ENCODE measurements around the gene CCL26. TPM values are rescaled to one million over a fixed set of nuclear protein-coding genes. Genes with fewer than 3 reads are reported as not detected.
"Not testable (repeated sequence)": the region's sequence is repeated elsewhere in the genome, so short reads cannot be mapped to it uniquely, and the experiment has no call there.

Gene CCL26
- total and polyA plus RNA-seq, 4 donors, result 1.9 to 2.0 TPM; not detected in 2

DNA sequence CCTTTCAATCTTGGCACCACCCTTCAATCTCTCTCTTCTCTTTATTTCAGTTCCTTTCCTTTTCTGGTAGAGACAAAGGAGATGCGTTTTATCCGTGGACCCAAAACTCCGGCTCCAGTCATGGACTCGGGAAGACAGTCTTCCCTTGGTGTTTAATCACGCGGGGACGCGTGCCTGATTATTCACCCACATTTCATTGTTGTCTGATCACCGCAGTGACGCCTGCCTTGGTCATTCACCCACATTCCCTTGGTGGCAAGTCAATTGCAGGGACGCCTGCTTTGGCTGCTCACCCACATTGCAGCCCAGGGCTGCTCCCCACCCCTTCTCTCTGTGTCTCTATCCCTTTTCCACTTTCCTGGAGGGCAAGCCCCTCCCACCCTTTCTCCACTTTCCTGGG, 7.5 kb upstream of the CCL26 start:
- H3K9me3 ChIP-seq (ENCODE audit: control insufficient read depth, low read length); H3K4me3 ChIP-seq (ENCODE audit: low read length in 2 of 2); H3K36me3 ChIP-seq (ENCODE audit: control insufficient read depth in 1 of 2, insufficient read depth in 2 of 2, low read length in 1 of 2); ATAC-seq (ENCODE audit: low FRiP score); H3K27me3 ChIP-seq (ENCODE audit: control insufficient read depth in 1 of 2, insufficient read depth in 2 of 2, low read length in 1 of 2); H3K27ac ChIP-seq (ENCODE audit: low read depth in 1 of 2, low read length in 2 of 2); intact Hi-C loops (cut with DNase I); H3K4me1 ChIP-seq (ENCODE audit: control insufficient read depth in 1 of 2, insufficient read depth in 2 of 2, low read length in 2 of 2); DNase-seq: not testable (repeated sequence)
- WGBS, 2 donors, result 74 to 75% methylated on average over 11 of the region's 11 CpGs

- H3K4me3 ChIP-seq (ENCODE audit: low read length in 2 of 2); H3K27me3 ChIP-seq (ENCODE audit: control insufficient read depth in 1 of 2, insufficient read depth in 2 of 2, low read length in 1 of 2); H3K9me3 ChIP-seq (ENCODE audit: control insufficient read depth, low read length); DNase-seq; H3K36me3 ChIP-seq (ENCODE audit: control insufficient read depth in 1 of 2, insufficient read depth in 2 of 2, low read length in 1 of 2); ATAC-seq (ENCODE audit: low FRiP score); H3K27ac ChIP-seq (ENCODE audit: low read depth in 1 of 2, low read length in 2 of 2); intact Hi-C loops (cut with DNase I); H3K4me1 ChIP-seq (ENCODE audit: control insufficient read depth in 1 of 2, insufficient read depth in 2 of 2, low read length in 2 of 2): not testable (repeated sequence)
- WGBS, 2 donors, result 50 to 56% methylated on average over 11 of the region's 11 CpGs
Observed at GRCh38 chr7:75779035-75779434, 7.0 kb upstream of the CCL26 start.

GRCh38 chr7:75776295-75776971, 4.4 kb upstream of the CCL26 start:
- Histone ChIP-seq H3K4me1 (ENCODE audit: control insufficient read depth in 1 of 2, insufficient read depth in 2 of 2, low read length in 2 of 2) (no peaks in the 10 kb centered on the region), H3K4me3 (ENCODE audit: low read length in 2 of 2) (no peak overlapping the region), H3K27me3 (ENCODE audit: control insufficient read depth in 1 of 2, insufficient read depth in 2 of 2, low read length in 1 of 2) (no peaks in the 10 kb centered on the region), H3K36me3 (ENCODE audit: control insufficient read depth in 1 of 2, insufficient read depth in 2 of 2, low read length in 1 of 2) (no peaks in the 10 kb centered on the region), H3K27ac (ENCODE audit: low read depth in 1 of 2, low read length in 2 of 2) (no peak overlapping the region), H3K9me3 (ENCODE audit: control insufficient read depth, low read length) (no peaks in the 10 kb centered on the region)
- no peak for ATAC-seq (ENCODE audit: low FRiP score)
- intact Hi-C loops (cut with DNase I), result no loop called here
- DNase-seq, result no peak
- WGBS, 2 donors, result 67 to 74% methylated on average over 12 of the region's 12 CpGs

DNA sequence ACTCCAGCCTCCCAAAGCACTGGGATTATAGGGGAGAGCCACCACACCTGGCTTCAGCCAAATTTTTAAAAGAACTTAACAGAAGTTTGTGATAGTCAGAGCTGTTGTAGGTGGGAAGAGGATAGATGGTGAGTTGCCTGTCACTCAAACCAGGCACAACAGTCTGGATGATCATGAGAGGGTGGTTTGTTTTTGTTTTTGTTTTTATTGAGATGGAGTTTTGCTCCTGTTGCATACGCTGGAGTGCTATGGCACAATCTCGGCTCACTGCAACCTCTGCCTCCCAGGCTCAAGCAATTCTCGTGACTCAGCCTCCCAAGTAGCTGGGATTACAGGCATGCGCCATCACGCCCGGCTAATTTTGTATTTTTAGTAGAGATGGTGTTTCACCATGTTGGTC, 1.9 kb upstream of the CCL26 start:
- H3K27ac ChIP-seq (ENCODE audit: low read depth in 1 of 2, low read length in 2 of 2); DNase-seq; H3K27me3 ChIP-seq (ENCODE audit: control insufficient read depth in 1 of 2, insufficient read depth in 2 of 2, low read length in 1 of 2); H3K4me3 ChIP-seq (ENCODE audit: low read length in 2 of 2); H3K9me3 ChIP-seq (ENCODE audit: control insufficient read depth, low read length); intact Hi-C loops (cut with DNase I); ATAC-seq (ENCODE audit: low FRiP score); H3K4me1 ChIP-seq (ENCODE audit: control insufficient read depth in 1 of 2, insufficient read depth in 2 of 2, low read length in 2 of 2); H3K36me3 ChIP-seq (ENCODE audit: control insufficient read depth in 1 of 2, insufficient read depth in 2 of 2, low read length in 1 of 2): not testable (repeated sequence)
- 90 to 95% methylated on average over 6 of the region's 6 CpGs for WGBS, 2 donors

GRCh38 chr7:75771224-75771623, 787 bp downstream of the CCL26 start:
- H3K36me3 ChIP-seq (ENCODE audit: control insufficient read depth in 1 of 2, insufficient read depth in 2 of 2, low read length in 1 of 2), result no peaks in the 10 kb centered on the region
- 85 to 91% methylated on average over 1 of the region's 1 CpG for WGBS, 2 donors
- H3K27ac ChIP-seq (ENCODE audit: low read depth in 1 of 2, low read length in 2 of 2), result no peak overlapping the region
- H3K4me1 ChIP-seq (ENCODE audit: control insufficient read depth in 1 of 2, insufficient read depth in 2 of 2, low read length in 2 of 2), result no peaks in the 10 kb centered on the region
- intact Hi-C loops (cut with DNase I), result no loop called here
- ATAC-seq (ENCODE audit: low FRiP score), result no peak
- no peak for DNase-seq
- no peak overlapping the region for H3K4me3 ChIP-seq (ENCODE audit: low read length in 2 of 2)
- H3K27me3 ChIP-seq (ENCODE audit: control insufficient read depth in 1 of 2, insufficient read depth in 2 of 2, low read length in 1 of 2), result peaks cover 0 to 1% of the 10 kb centered on the region in 2 donors
- no peaks in the 10 kb centered on the region for H3K9me3 ChIP-seq (ENCODE audit: control insufficient read depth, low read length)

DNA sequence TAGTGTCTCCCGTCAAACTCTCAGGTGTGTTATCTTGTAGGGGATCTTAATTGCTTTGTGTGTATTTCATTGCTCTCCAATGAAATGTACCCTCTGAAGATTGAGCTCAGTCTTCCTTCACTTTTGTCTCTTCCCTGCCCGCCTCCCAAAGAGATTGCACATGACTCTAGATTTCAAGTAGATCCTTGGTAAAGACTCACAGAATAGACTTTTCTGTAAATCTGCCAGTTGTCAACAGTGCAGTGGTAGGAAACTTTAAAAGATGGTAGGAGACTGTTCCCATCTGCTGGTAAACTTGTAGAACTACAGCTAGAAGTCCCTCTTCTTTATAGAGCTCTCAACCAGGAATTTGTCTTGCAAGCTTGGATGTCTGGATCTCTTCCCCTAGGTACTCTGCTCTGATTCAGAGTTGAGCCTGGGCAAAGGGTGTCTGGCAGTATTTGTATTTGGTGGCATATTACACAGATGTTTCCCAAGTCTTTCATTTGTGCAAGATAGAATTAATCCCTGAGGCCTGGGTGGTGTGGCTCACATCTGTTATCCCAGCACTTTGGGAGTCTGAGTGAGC, 9.6 kb downstream of the CCL26 start:
- Histone ChIP-seq H3K36me3 (ENCODE audit: control insufficient read depth in 1 of 2, insufficient read depth in 2 of 2, low read length in 1 of 2) (no peaks in the 10 kb centered on the region), H3K27me3 (ENCODE audit: control insufficient read depth in 1 of 2, insufficient read depth in 2 of 2, low read length in 1 of 2) (no peaks in the 10 kb centered on the region), H3K4me1 (ENCODE audit: control insufficient read depth in 1 of 2, insufficient read depth in 2 of 2, low read length in 2 of 2) (no peaks in the 10 kb centered on the region), H3K4me3 (ENCODE audit: low read length in 2 of 2) (no peak overlapping the region), H3K27ac (ENCODE audit: low read depth in 1 of 2, low read length in 2 of 2) (no peak overlapping the region), H3K9me3 (ENCODE audit: control insufficient read depth, low read length) (no peaks in the 10 kb centered on the region)
- DNase-seq (no peak), ATAC-seq (ENCODE audit: low FRiP score) (no peak)
- 20 to 35% methylated on average over 2 of the region's 2 CpGs for WGBS, 2 donors
- intact Hi-C loops (cut with DNase I), result loop anchor here in 1 of 2 donors (10.0 kb wide), 2 partner anchors 168 to 238 kb away; no protein-coding TSS in a partner anchor

DNA sequence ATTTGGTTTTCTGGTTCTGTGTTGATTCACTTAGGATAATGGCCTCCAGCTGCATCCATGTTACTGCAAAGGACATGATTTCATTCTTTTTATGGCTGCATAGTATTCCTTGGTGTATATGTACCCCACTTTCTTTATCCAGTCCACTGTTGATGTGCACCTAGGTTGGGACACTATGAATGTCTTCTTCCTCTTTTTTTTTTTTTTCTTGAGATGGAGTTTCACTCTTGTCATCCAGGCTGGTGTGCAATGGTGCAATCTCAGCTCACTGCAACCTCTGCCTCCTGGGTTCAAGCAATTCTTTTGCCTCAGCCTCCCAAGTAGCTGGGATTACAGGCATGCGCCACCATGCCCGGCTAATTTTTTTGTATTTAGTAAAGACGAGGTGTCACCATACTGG, 10.2 kb downstream of the CCL26 start:
- WGBS, 2 donors, result 82 to 90% methylated on average over 3 of the region's 3 CpGs
- not testable (repeated sequence) for H3K4me3 ChIP-seq (ENCODE audit: low read length in 2 of 2); ATAC-seq (ENCODE audit: low FRiP score); H3K9me3 ChIP-seq (ENCODE audit: control insufficient read depth, low read length); H3K27me3 ChIP-seq (ENCODE audit: control insufficient read depth in 1 of 2, insufficient read depth in 2 of 2, low read length in 1 of 2); H3K27ac ChIP-seq (ENCODE audit: low read depth in 1 of 2, low read length in 2 of 2); DNase-seq; H3K36me3 ChIP-seq (ENCODE audit: control insufficient read depth in 1 of 2, insufficient read depth in 2 of 2, low read length in 1 of 2); H3K4me1 ChIP-seq (ENCODE audit: control insufficient read depth in 1 of 2, insufficient read depth in 2 of 2, low read length in 2 of 2)
- intact Hi-C loops (cut with DNase I), result loop anchor here in 1 of 2 donors (10.0 kb wide), 2 partner anchors 167 to 237 kb away; no protein-coding TSS in a partner anchor

DNA sequence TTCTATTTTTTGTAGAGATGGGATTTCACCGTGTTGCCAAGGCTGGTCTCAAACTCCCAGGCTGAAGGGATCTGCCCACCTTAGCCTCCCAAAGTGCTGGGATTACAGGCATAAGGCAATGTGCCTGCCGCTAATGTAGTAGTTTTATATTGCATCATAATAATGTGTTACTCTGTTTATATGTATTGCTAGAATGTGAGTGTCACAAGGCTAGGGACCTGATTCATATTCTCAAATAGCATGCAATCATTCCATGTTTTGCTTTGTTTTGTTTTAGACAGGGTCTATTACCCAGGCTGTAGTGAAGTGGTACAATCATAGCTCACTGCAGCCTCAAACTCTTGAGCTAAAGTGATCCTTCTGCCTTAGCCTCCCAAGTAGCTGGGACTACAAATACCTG, 13.5 kb downstream of the CCL26 start:
- Histone ChIP-seq H3K4me3 (ENCODE audit: low read length in 2 of 2) (no peak overlapping the region), H3K4me1 (ENCODE audit: control insufficient read depth in 1 of 2, insufficient read depth in 2 of 2, low read length in 2 of 2) (no peaks in the 10 kb centered on the region), H3K27ac (ENCODE audit: low read depth in 1 of 2, low read length in 2 of 2) (no peak overlapping the region), H3K9me3 (ENCODE audit: control insufficient read depth, low read length) (no peaks in the 10 kb centered on the region), H3K36me3 (ENCODE audit: control insufficient read depth in 1 of 2, insufficient read depth in 2 of 2, low read length in 1 of 2) (no peaks in the 10 kb centered on the region), H3K27me3 (ENCODE audit: control insufficient read depth in 1 of 2, insufficient read depth in 2 of 2, low read length in 1 of 2) (no peaks in the 10 kb centered on the region)
- no peak for ATAC-seq (ENCODE audit: low FRiP score)
- intact Hi-C loops (cut with DNase I), result no loop called here
- WGBS, 2 donors, result 69 to 80% methylated on average over 2 of the region's 2 CpGs
- DNase-seq, result no peak

- no peaks in the 10 kb centered on the region for H3K36me3 ChIP-seq (ENCODE audit: control insufficient read depth in 1 of 2, insufficient read depth in 2 of 2, low read length in 1 of 2)
- 94% methylated on average over 7 of the region's 7 CpGs for WGBS, 2 donors
- DNase-seq (no peak), ATAC-seq (ENCODE audit: low FRiP score) (no peak)
- no peaks in the 10 kb centered on the region for H3K4me1 ChIP-seq (ENCODE audit: control insufficient read depth in 1 of 2, insufficient read depth in 2 of 2, low read length in 2 of 2)
- H3K9me3 ChIP-seq (ENCODE audit: control insufficient read depth, low read length), result no peaks in the 10 kb centered on the region
- H3K27me3 ChIP-seq (ENCODE audit: control insufficient read depth in 1 of 2, insufficient read depth in 2 of 2, low read length in 1 of 2), result no peaks in the 10 kb centered on the region
- H3K4me3 ChIP-seq (ENCODE audit: low read length in 2 of 2), result no peak overlapping the region
- H3K27ac ChIP-seq (ENCODE audit: low read depth in 1 of 2, low read length in 2 of 2), result no peak overlapping the region
- intact Hi-C loops (cut with DNase I), result no loop called here
Observed at GRCh38 chr7:75757860-75758259, 14.2 kb downstream of the CCL26 start.

Measured in aorta (tissue), 5 donors.